ENCODE results near the gene DIP2B. TPM values are rescaled to one million over a fixed set of nuclear protein-coding genes. Genes with fewer than 3 reads are reported as not detected.
A peak's percentile ranks its signal among the peaks of the same experiment; 100 is the strongest.

DIP2B gene
- total RNA-seq, 1 donor from 2014 or later = 25.8 TPM

DNA sequence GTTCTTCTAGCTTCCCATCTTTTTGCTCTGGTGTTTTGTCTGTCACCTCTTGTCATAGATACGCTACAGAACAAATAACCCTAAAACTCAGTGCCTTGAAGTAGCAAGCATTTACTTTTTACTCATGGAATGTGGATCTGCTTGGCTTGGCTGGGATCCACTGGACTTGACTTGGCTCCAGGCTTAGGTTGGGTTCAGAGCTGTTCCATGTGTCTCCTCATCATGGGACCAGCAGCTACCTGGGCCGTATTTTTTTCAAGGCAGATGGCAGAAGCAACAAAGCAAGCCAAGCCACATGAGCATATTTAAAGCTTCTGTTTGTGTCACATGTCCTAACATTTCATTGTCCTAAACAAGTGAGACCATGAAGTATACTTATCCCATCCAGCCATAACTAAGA lies 210.4 kb downstream of the DIP2B start:
- H3K27me3 Mint-ChIP-seq (ENCODE audit: low read depth) = no peaks in the 10 kb centered on the region
- no peaks in the 10 kb centered on the region for H3K9me3 Mint-ChIP-seq (ENCODE audit: low read depth)
- H3K4me1 Mint-ChIP-seq (ENCODE audit: low read depth) = peaks cover 23% of the 10 kb centered on the region
- TF ChIP-seq, protein P1, sequence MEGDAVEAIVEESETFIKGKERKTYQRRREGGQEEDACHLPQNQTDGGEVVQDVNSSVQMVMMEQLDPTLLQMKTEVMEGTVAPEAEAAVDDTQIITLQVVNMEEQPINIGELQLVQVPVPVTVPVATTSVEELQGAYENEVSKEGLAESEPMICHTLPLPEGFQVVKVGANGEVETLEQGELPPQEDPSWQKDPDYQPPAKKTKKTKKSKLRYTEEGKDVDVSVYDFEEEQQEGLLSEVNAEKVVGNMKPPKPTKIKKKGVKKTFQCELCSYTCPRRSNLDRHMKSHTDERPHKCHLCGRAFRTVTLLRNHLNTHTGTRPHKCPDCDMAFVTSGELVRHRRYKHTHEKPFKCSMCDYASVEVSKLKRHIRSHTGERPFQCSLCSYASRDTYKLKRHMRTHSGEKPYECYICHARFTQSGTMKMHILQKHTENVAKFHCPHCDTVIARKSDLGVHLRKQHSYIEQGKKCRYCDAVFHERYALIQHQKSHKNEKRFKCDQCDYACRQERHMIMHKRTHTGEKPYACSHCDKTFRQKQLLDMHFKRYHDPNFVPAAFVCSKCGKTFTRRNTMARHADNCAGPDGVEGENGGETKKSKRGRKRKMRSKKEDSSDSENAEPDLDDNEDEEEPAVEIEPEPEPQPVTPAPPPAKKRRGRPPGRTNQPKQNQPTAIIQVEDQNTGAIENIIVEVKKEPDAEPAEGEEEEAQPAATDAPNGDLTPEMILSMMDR (IDR thresholded peaks at IDR 0.05) = no peak
- H3K27ac Mint-ChIP-seq (ENCODE audit: unreplicated experiment) = peak overlapping the region; percentile 50
- no peak overlapping the region for H3K4me3 Mint-ChIP-seq (ENCODE audit: unreplicated experiment)
- DNase-seq (ENCODE audit: low spot score) = no peak
- H3K36me3 Mint-ChIP-seq (ENCODE audit: low read depth) = peaks cover 13% of the 10 kb centered on the region

DNA sequence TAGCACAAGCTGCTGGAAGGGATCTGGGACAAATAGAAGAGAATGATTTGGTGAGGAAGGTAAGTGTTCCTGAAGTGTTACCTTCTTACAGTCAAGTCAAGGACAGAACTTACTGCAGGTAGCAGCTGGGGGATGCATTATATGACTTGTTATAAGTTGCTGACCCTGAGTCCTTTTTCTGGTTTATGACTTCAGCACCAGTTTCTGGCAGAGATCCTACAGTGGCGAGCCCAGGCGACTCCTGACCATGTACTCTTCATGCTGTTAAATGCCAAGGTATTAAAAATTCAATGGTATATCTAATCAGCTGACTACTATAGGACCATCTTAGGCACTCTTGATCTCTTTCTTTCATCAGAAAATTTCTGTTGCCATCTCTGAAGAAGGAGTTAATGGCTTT lies 214.0 kb downstream of the DIP2B start:
- no peak for DNase-seq (ENCODE audit: low spot score)
- no peaks in the 10 kb centered on the region for H3K27me3 Mint-ChIP-seq (ENCODE audit: low read depth)
- TF ChIP-seq, protein P1 (IDR thresholded peaks at IDR 0.05) = no peak
- H3K4me3 Mint-ChIP-seq (ENCODE audit: unreplicated experiment) = no peak overlapping the region
- peaks cover 18% of the 10 kb centered on the region for H3K4me1 Mint-ChIP-seq (ENCODE audit: low read depth)
- H3K9me3 Mint-ChIP-seq (ENCODE audit: low read depth) = no peaks in the 10 kb centered on the region
- H3K36me3 Mint-ChIP-seq (ENCODE audit: low read depth) = peaks cover 25% of the 10 kb centered on the region
- H3K27ac Mint-ChIP-seq (ENCODE audit: unreplicated experiment) = no peak overlapping the region

DNA sequence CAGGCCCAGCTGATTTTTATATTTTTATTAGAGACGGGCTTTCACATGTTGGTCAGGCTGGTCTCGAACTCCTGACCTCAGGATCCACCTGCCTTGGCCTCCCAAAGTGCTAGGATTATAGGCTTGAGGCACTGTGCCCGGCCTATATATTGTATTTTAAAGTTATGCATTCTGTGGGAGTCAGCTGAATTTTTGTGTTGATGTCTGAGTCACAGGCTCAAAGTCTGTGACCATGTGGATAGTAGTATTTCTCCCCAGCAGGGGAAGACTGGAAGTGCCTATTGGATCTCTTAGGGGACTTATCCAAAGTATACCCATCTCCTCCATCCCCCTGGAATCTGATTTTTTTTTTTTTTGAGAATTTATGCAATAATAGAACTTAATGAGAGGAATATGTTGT lies 215.3 kb downstream of the DIP2B start:
- Mint-ChIP-seq H3K27ac (ENCODE audit: unreplicated experiment) (no peak overlapping the region), H3K9me3 (ENCODE audit: low read depth) (no peaks in the 10 kb centered on the region), H3K4me3 (ENCODE audit: unreplicated experiment) (no peak overlapping the region), H3K27me3 (ENCODE audit: low read depth) (no peaks in the 10 kb centered on the region), H3K4me1 (ENCODE audit: low read depth) (peaks cover 15% of the 10 kb centered on the region), H3K36me3 (ENCODE audit: low read depth) (peaks cover 27% of the 10 kb centered on the region)
- TF ChIP-seq, protein P1 (IDR thresholded peaks at IDR 0.05) = no peak
- DNase-seq (ENCODE audit: low spot score) = no peak

DNA sequence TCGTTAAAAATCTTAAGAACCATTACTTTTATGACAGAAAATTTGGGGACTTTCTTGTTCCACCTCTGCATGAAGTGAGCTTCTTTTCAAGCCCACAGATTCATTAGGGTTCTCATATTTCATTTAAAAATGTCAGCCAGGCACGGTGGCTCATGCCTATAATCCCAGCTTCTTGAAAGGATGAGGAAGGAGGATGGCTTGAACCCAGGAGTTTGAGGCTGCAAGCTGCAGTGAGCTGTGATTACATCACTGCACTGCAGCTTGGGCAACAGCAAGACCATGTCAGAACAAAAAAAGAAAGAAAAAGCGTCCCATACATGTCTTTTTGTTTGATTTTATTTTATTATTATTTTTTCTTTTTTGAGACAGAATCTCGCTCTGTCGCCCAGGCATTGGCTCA lies 215.7 kb downstream of the DIP2B start:
- Mint-ChIP-seq H3K9me3 (ENCODE audit: low read depth) (no peaks in the 10 kb centered on the region), H3K4me3 (ENCODE audit: unreplicated experiment) (no peak overlapping the region), H3K4me1 (ENCODE audit: low read depth) (peaks cover 15% of the 10 kb centered on the region), H3K27me3 (ENCODE audit: low read depth) (no peaks in the 10 kb centered on the region), H3K27ac (ENCODE audit: unreplicated experiment) (no peak overlapping the region), H3K36me3 (ENCODE audit: low read depth) (peaks cover 25% of the 10 kb centered on the region)
- no peak for DNase-seq (ENCODE audit: low spot score)
- TF ChIP-seq, protein P1 (IDR thresholded peaks at IDR 0.05) = no peak

DNA sequence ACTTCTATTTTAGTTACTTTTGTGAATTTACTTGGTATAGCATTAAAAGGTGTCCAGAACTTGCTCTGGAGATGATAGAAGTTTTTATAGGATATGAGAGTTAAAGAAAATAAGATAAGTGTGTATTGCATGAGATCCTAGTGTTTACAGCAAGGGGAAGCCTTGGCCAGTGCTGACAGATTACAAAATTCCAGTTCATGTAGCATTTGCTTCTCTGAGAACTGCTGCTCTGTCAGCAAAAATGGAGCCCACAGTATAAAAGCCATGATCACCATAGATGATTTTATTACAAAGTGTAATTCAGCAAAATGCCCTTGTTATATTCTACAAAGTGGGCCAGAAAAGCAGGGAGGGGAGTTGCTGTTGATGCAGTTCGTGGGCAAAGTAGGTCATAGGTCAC lies 219.1 kb downstream of the DIP2B start:
- Mint-ChIP-seq H3K4me3 (ENCODE audit: unreplicated experiment) (no peak overlapping the region), H3K27me3 (ENCODE audit: low read depth) (no peaks in the 10 kb centered on the region), H3K27ac (ENCODE audit: unreplicated experiment) (no peak overlapping the region), H3K36me3 (ENCODE audit: low read depth) (peaks cover 30% of the 10 kb centered on the region), H3K4me1 (ENCODE audit: low read depth) (peaks cover 18% of the 10 kb centered on the region), H3K9me3 (ENCODE audit: low read depth) (no peaks in the 10 kb centered on the region)
- TF ChIP-seq, protein P1 (IDR thresholded peaks at IDR 0.05) = no peak
- DNase-seq (ENCODE audit: low spot score) = no peak

Measured in chondrocyte (in vitro differentiated cells).